ENCODE data around the gene GPD2.
"Not testable (repeated sequence)": the region's sequence is repeated elsewhere in the genome, so short reads cannot be mapped to it uniquely, and the experiment has no call there.

Gene GPD2

DNA sequence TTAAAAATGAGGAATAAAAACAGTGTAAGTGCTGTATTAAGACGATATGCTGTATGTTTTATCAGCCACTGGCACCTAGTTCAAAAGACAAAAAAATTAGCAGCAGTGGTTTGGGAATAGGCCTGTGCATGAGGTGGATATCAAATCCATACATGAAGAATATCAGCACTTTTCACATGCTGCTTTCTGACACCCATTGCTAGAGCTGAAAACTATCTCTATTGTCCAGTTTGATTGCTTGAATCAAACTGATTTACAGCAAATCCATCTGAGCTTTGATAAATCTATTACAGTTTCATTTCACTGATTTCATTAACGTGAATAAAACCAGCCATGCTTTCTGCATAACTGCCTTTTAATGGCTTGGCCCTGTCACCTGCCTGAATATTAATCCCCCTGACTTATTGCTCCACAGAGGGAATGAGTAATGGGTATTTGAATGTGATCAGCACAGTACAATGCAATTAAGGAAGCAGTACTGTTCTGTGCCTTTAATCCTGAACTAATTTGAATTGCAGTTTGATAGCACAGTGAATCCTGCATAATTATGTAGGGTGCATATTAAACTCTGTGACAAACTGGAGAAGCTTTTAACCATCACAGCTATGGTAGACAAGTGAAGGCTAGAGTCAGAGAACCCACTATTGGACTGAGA, 154.0 kb downstream of the GPD2 start:
- DNase-seq (ENCODE audit: low read depth), result no peak

- DNase-seq (ENCODE audit: low read depth), result no peak
Measured at GRCh38 chr2:156592809-156593593, 156.8 kb downstream of the GPD2 start.

DNA sequence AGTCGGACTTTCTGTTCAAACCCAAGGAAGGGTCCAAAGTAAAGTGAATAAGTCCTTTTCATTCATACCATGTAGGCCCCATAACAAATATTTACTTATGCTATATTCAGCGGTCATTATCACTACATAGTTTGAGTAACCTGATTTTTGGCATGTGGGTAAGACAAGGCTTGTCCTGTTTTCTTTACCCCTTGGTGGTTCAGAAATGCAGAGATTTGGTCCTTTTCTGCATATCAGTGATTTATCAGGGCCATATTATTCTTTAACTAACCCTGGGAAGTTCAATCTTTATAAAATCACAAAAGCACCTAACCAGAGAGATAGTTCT, 157.4 kb downstream of the GPD2 start:
- DNase-seq (ENCODE audit: low read depth), result no peak

GRCh38 chr2:156598563-156598962, 162.4 kb downstream of the GPD2 start:
- no peak for DNase-seq (ENCODE audit: low read depth)

- no peak for DNase-seq (ENCODE audit: low read depth)
Measured at GRCh38 chr2:156600196-156600595, 164.0 kb downstream of the GPD2 start.

GRCh38 chr2:156601855-156602551, 165.8 kb downstream of the GPD2 start:
- no peak for DNase-seq (ENCODE audit: low read depth)

DNA sequence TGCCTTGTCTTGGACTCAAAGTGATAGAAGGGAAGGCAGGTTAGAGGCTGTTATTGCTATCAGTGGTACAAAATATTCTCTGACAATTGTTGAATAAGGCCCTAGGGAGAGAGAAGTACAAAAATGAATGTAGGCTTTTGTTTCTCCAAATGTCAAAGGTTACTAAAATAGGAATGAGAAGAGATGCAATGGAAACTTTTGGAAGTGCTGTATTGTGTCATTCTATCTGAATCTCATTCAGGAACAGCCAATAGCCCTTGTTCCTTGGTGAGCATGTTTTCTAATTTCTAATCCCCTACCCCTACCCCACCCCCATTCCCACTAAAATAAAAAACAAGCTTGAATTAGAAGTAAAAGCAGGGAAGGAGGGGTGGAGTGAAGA, 166.4 kb downstream of the GPD2 start:
- DNase-seq (ENCODE audit: low read depth), result no peak

DNA sequence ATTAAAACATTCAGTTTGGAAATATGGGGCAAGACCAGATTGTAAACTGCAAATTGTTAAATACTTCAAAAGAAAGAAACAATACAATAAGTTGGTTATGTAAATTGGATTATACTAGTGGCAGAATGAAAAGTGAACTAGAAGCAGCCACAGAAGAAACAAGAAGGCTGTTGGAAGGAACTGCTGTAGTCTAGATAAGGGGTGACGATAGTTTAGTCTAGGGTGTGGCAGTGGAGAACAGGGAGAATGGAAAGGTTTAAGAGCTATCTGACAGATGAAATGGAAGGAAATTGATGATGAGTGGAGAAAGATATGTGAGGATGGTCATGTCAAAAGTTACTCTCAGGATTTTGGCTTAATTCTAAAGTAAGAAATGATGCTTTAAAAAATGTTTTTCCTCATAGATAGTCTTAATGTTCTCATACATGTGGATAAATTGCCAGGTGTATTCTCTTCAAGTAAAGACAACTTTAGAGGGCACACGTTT, 179.7 kb downstream of the GPD2 start:
- no peak for DNase-seq (ENCODE audit: low read depth)

GRCh38 chr2:156618071-156618470, 181.9 kb downstream of the GPD2 start:
- not testable (repeated sequence) for DNase-seq (ENCODE audit: low read depth)

DNA sequence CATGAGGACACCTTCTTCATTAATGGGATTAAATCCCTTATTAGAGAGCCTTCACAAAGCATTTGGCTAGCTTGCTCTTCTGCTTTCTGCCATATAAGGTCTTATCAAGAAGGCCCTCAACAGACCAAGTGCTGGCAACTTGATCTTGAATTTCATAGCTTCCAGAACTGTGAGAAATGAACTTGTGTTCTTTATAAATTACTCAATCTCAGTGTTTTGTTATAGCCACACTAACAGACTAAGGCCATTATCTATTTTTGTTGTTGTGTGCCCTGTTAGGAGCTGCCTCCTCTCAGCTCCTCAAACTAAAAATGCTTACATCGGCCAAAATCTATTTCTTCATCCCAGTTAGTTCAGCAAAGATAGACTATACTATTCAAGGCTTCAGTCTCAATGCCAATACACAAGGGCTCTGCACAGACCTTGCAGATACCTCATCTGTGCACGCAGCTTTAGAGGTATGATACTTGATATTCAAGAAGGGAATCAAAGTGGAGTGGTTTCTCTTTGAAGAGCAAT, 182.9 kb downstream of the GPD2 start:
- DNase-seq (ENCODE audit: low read depth), result no peak

DNA sequence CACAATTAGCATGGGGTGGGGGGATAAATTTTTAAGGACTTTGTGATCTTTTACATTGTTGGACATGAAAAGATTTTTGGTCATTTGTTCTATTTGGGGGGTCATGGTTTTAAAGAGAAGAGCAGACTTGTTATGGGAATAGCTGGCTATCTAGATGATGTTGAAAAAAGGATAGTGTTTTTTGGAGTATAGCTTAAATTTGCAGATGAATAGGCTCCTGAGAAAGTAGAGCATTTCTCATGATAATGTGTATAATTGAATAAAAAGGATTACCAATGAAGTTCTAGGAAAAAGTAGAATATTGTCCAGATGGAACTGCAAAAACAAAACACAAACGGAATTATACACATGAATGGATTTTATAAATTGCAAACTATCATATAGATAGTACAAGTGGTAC, 186.3 kb downstream of the GPD2 start:
- DNase-seq (ENCODE audit: low read depth), result no peak

- DNase-seq (ENCODE audit: low read depth), result no peak
Measured at GRCh38 chr2:156625360-156626170, 189.4 kb downstream of the GPD2 start.

DNA sequence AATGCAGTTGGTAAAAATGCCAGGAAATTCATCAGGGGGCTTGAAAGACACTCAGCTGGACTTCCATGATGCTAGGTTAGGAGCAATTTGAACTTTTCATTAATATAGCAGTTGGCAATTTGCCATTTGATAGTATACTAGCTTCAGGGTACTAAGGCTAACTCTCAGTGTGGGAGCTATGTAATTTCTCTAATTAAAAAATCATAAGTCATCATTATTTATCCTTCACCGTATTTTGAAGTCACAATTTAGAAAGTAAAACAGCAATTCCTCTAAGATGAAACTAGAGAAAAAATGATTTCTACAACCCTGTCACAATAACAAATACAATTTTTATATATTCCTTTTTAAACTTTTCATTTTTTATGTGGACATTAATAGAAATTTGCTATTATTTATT, 190.8 kb downstream of the GPD2 start:
- no peak for DNase-seq (ENCODE audit: low read depth)

- DNase-seq (ENCODE audit: low read depth), result no peak
Measured at GRCh38 chr2:156630579-156631337, 194.6 kb downstream of the GPD2 start.

DNA sequence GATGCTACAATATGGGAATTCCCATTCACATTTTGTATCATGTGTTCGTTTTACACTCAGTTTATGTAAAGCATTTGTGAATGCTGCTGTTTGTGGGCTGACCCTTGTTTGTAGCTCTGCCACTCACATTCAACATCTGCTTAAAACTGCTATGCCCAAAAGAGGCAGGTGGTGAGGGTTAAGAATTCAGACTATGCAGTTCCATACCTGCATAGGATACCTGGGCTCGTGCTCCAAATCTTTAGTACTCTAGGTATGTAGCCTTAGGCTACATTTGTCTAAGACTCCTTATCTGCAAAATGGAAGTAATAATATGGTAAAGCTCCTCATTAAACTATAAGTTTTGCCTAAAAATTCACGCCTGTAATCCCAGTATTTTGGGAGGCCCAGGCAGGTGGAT, 199.5 kb downstream of the GPD2 start:
- DNase-seq (ENCODE audit: low read depth), result no peak
